Endothelial cell (in vitro differentiated cells): ENCODE data around the gene NR1H2. TPM values are rescaled to one million over a fixed set of nuclear protein-coding genes. Genes with fewer than 3 reads are reported as not detected.
"Not testable (repeated sequence)": the region's sequence is repeated elsewhere in the genome, so short reads cannot be mapped to it uniquely, and the experiment has no call there.

Experiments
- DNase-seq: peaks from one replicate; pipeline ENCODE4 v3.0.0; 2021; ENCODE audit warnings: low spot score
- H3K27ac Mint-ChIP-seq: one replicate; pipeline ENCODE4 v1.8.0; 2021; ENCODE audit warnings: mixed read lengths, inconsistent platforms; ENCODE audit not compliant: unreplicated experiment
- H3K27me3 Mint-ChIP-seq: one replicate; pipeline ENCODE4 v1.8.0; 2021; ENCODE audit warnings: mild to moderate bottlenecking, moderate library complexity, mixed read lengths, inconsistent platforms; ENCODE audit not compliant: unreplicated experiment
- H3K36me3 Mint-ChIP-seq: one replicate; pipeline ENCODE4 v1.8.0; 2021; ENCODE audit warnings: mild to moderate bottlenecking, low read depth, mixed read lengths, inconsistent platforms; ENCODE audit not compliant: unreplicated experiment
- H3K4me1 Mint-ChIP-seq: one replicate; pipeline ENCODE4 v1.8.0; 2021; ENCODE audit warnings: mild to moderate bottlenecking, mixed read lengths, inconsistent platforms; ENCODE audit not compliant: unreplicated experiment
- H3K4me3 Mint-ChIP-seq: one replicate; pipeline ENCODE4 v1.8.0; 2021; ENCODE audit warnings: mild to moderate bottlenecking, mixed read lengths, inconsistent platforms; ENCODE audit not compliant: unreplicated experiment
- H3K9me3 Mint-ChIP-seq: one replicate; pipeline ENCODE4 v1.8.0; 2021; ENCODE audit warnings: mixed read lengths, inconsistent platforms; ENCODE audit not compliant: unreplicated experiment
- total RNA-seq: library from RNA; stranded (reverse); fragmentation: NEBNext Ultra II Directional; extraction: Animal tissue kit (Norgen Biotek cat#: 25700); gene quantifications from one replicate; pipeline ENCODE4 v1.2.1, GENCODE V29; 2021; ENCODE audit not compliant: unreplicated experiment
- TF ChIP-seq, protein P1 (sequence below): fragments of 200-600 bp; sonication (generic); IDR thresholded peaks from one replicate; pipeline ENCODE4 v1.5.0; 2021; ENCODE audit warnings: antibody characterized with exemption; ENCODE audit not compliant: unreplicated experiment

Gene NR1H2
- total RNA-seq, 1 donor from 2014 or later = 21.6 TPM

DNA sequence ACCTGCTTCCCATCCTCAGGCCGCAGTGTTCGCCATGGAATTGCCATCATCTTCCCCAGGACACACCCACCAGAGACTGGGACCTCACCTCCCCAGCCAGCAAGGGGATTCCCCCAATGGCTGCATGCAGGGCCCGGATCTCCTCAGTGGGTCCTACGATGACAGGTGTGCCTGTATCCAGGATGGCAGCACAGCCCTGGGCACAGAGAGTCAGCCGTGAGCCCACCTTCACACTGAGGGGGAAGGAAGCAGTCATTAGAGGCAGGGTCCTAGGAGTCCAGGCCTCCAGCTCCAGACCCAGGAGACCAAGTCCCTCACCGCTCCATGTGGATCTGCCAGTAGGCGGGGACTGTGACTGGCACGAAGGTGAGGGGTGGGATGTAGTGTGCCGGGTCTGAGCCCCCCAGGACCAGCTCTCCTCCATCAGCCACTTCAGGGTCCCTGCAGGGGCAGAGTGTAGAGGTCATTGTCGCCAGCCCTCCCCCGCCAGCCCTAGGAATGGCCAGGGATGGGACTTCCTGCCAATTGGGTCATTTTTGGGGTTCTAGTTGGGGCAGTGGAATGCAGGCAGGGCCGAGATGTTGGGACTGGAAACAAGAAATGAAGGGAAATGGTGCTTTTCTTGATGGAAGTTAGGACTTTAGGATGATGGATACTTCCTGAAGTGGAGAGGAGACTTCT is 41.4 kb upstream of the NR1H2 start:
- Mint-ChIP-seq H3K27me3 (peaks cover 13% of the 10 kb centered on the region), H3K4me1 (no peaks in the 10 kb centered on the region), H3K4me3 (no peak overlapping the region), H3K36me3 (peaks cover 20% of the 10 kb centered on the region), H3K9me3 (peaks cover 29% of the 10 kb centered on the region), H3K27ac (no peak overlapping the region)
- TF ChIP-seq, protein P1, sequence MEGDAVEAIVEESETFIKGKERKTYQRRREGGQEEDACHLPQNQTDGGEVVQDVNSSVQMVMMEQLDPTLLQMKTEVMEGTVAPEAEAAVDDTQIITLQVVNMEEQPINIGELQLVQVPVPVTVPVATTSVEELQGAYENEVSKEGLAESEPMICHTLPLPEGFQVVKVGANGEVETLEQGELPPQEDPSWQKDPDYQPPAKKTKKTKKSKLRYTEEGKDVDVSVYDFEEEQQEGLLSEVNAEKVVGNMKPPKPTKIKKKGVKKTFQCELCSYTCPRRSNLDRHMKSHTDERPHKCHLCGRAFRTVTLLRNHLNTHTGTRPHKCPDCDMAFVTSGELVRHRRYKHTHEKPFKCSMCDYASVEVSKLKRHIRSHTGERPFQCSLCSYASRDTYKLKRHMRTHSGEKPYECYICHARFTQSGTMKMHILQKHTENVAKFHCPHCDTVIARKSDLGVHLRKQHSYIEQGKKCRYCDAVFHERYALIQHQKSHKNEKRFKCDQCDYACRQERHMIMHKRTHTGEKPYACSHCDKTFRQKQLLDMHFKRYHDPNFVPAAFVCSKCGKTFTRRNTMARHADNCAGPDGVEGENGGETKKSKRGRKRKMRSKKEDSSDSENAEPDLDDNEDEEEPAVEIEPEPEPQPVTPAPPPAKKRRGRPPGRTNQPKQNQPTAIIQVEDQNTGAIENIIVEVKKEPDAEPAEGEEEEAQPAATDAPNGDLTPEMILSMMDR = no peak
- no peak for DNase-seq

DNA sequence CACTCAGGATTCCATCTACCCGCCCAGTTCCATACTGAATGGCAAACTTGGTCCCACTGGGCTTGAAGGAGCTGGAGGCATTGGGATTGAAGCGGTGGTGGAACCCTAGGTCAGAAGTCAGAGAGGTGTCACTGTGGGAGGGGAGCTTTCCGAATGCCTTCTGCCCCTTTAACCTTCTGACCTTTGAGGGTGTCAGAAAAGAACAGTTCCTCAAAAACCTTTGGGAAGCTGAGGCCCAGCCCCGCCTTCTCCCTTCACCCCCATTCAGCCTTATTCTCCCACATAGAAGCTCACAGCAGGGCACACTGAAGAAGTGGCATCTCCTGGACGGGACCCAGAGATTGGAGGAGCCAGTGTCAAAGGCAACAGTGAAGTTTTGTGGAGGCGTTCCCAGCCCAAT is 39.2 kb upstream of the NR1H2 start:
- not testable (repeated sequence) for DNase-seq, H3K4me3 Mint-ChIP-seq, H3K27me3 Mint-ChIP-seq, H3K4me1 Mint-ChIP-seq, H3K27ac Mint-ChIP-seq
- Mint-ChIP-seq H3K36me3 (peaks cover 14% of the 10 kb centered on the region), H3K9me3 (peaks cover 21% of the 10 kb centered on the region)

DNA sequence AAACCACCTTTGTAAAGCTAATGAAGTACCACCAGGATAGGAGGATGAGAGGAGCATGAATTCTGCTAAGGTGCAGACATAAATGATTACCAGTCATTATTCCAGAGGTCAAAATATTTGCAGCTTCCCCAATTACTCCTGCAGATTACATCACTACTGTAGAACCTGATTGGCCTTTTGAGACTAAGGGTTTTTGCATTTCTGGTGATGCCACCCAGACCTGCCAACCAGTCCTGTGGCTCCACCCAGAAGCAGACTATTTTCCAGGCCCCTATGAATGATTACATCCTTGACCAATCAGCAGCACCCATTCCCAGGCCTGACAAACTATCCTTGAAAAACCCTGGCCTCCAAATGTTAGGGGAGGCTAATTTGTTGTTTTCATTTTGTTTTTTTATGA is 35.9 kb upstream of the NR1H2 start:
- Mint-ChIP-seq H3K36me3 (peaks cover 9% of the 10 kb centered on the region), H3K4me3 (no peak overlapping the region), H3K27me3 (peaks cover 5% of the 10 kb centered on the region), H3K9me3 (peaks cover 25% of the 10 kb centered on the region), H3K27ac (no peak overlapping the region), H3K4me1 (no peaks in the 10 kb centered on the region)
- DNase-seq = no peak
- TF ChIP-seq, protein P1 = no peak

DNA sequence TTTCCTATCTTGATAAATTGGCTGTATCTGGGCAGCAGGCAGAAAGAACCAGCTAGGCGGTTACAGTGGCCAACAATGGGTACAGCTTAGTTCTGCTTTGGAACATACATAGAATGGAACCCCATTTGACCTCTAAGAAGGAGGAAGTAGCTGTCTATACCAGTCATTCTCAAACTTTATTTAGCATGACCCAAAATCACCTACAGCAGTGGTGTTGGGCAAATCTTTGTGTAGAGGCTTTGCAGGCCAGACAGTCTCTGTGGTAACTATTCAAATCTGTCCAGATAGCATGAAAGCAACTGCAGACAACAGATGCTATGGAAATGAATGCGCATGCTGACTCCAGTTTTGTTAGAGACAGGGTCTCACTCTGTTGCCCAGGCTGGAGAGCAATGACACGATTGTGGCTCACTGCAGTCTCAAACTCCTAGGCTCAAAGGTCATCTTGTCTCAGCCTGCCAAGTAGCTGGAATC is 35.1 kb upstream of the NR1H2 start:
- TF ChIP-seq, protein P1 = no peak
- Mint-ChIP-seq H3K36me3 (peaks cover 3% of the 10 kb centered on the region), H3K4me1 (no peaks in the 10 kb centered on the region), H3K27ac (no peak overlapping the region), H3K4me3 (no peak overlapping the region), H3K9me3 (peaks cover 21% of the 10 kb centered on the region), H3K27me3 (peaks cover 5% of the 10 kb centered on the region)
- no peak for DNase-seq

DNA sequence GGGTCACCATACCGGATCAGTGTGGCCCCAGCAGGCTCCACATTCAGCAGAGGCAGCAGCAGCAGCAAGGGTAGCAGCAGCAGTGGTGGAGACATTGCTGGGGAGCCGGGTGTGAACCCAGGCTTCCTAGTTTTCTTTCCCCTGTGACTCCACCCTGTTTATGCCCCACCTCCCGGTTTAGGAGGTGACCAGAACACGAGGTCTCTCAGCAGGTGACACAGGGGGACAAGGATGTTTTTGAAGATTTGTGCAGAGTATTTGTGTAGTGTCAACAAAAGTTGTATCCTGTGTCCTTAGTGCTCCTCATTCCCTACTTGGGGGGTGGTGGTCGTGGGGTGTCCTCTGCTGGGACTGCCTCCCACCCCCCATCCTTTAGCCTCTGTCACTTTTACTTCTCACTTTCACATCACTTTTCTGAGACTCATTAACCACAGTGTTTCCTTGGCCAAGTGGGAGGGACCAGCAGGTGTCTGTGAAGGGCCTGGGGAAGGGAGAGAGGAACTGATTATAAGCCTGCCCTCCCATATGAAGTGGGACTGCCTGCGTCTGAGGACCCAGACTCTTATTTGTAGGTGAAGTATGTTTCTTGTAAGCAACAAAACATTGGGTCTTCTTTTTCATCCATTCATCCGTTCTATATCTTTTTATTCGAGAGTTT is 31.5 kb upstream of the NR1H2 start:
- Mint-ChIP-seq H3K36me3 (peaks cover 9% of the 10 kb centered on the region), H3K27me3 (peaks cover 8% of the 10 kb centered on the region), H3K9me3 (peaks cover 32% of the 10 kb centered on the region), H3K4me3 (no peak overlapping the region), H3K4me1 (no peaks in the 10 kb centered on the region), H3K27ac (no peak overlapping the region)
- TF ChIP-seq, protein P1 = no peak
- DNase-seq = no peak

DNA sequence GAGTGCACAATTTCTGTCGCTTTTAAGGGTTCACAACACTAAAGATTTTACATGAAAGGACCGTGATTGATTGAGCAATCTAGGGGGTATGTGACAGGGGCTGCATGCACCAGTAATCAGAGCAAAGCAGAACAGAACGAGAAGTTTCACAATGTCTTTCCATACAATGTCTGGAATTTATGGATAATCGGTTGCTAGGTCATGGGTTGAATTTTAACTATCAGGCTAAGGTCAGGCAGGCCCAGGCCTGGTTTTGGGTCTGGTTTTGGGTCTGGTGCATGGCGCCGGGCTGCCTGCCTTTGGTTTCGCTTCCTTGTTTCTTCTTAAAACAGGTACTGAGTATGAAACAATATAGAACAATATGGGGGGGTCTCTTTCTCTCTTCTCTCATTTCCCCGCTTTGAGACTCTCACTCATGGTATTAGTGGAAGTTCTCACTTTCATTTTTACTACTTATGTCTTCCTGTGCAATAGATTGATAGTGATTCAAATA is 29.1 kb upstream of the NR1H2 start:
- H3K27ac Mint-ChIP-seq, DNase-seq, H3K36me3 Mint-ChIP-seq, H3K4me1 Mint-ChIP-seq, H3K4me3 Mint-ChIP-seq: not testable (repeated sequence)
- Mint-ChIP-seq H3K9me3 (peaks cover 33% of the 10 kb centered on the region), H3K27me3 (peaks cover 10% of the 10 kb centered on the region)
